HL-60/S4 (cell line): Measurements from ENCODE around the gene HBS1L.
"Not testable (repeated sequence)": the region's sequence is repeated elsewhere in the genome, so short reads cannot be mapped to it uniquely, and the experiment has no call there.

Experiments used
- in situ Hi-C: fragments of 300-500 bp; cut with MboI; formaldehyde crosslinking; loops from 2 replicates; pipeline ENCODE4 v1.14.3; 2022; ENCODE audit warnings: low sequenced_read_pairs

The HBS1L gene

GRCh38 chr6:135081966-135082365 is 27.3 kb upstream of the HBS1L start:
- in situ Hi-C loops = no loop called here

- in situ Hi-C loops = no loop called here
These were observed 20.4 kb upstream of the HBS1L start for GRCh38 chr6:135075018-135075417.

- in situ Hi-C loops = no loop called here
These were observed 19.3 kb upstream of the HBS1L start for GRCh38 chr6:135073756-135074393.

GRCh38 chr6:135073217-135073616 is 18.6 kb upstream of the HBS1L start:
- in situ Hi-C loops = no loop called here

DNA sequence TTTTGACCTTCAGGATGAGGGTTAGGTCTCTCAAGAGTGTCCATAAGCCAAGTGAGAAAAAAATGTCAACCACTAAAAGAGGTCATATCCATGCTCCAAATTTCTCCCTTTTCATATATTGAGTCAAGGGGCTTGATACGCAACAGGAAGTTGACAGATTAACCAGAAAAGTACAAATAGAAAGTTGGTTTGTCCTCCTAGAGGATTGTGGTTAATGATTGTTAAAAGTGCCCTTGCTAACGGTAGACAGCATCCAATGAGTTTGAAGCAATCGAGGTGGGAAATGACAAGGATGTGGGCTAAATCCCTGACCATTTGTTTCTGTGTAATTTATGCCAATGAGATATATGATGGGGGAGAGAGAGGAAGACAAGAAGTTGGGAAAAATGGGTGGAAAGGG is 18.1 kb upstream of the HBS1L start:
- in situ Hi-C loops = no loop called here

DNA sequence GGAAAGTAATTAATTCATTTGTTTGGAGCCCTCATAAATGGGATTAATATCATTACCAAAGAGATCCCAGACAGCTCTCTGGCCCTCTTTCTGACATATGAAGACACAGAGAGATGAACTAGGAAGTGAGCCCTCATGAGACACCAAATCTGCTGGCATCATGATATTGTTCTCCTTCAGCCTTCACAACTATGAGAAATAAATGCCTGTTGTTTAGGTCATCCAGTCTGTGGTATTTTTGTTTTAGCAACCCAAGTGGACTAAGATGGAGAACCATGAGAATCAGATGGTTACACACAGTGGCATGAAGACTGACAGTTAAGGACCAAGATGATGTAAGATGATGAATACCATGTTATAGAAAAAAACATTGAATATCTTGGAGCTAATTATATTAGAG is 16.9 kb upstream of the HBS1L start:
- in situ Hi-C loops = no loop called here

GRCh38 chr6:135067911-135068310 is 13.3 kb upstream of the HBS1L start:
- in situ Hi-C loops = no loop called here

DNA sequence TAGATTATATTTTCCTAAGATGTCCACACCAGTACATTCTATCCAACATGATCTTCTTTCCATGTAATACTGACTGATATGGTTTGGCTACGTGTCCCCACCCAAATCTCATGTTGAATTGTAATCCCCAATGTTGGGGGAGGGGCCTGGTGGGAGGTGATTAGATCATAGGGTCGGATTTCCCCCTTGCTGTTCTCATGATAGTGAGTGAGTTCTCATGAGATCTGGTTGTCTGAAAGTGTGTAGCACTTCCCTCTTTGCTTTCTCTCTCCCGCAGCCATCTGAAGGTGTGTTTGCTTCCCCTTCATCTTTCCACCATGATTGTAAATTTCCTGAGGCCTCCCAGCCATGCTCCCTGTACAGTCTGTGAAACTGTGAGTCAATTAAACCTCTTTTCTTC is 12.2 kb upstream of the HBS1L start:
- in situ Hi-C loops = no loop called here

GRCh38 chr6:135066397-135066796 is 11.8 kb upstream of the HBS1L start:
- in situ Hi-C loops = no loop called here

DNA sequence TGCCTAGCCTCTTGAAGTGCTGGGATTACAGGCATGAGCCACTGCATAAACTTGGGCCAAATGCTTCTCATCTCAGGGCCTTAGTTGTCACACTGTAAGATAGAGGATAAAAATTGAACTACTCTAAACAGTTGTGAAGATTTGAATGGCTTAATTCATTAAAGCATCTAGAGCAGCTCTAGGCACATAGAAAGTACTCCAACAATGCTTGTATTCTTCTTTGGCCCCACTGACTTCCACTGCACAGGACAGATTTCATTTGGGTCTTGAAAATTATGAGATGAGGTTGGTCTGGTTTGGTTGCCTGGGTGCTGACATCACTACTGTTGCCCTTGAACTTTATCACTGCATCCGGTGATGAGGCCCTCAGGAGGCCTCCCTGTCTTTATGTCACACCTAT is 10.0 kb upstream of the HBS1L start:
- in situ Hi-C loops = no loop called here

DNA sequence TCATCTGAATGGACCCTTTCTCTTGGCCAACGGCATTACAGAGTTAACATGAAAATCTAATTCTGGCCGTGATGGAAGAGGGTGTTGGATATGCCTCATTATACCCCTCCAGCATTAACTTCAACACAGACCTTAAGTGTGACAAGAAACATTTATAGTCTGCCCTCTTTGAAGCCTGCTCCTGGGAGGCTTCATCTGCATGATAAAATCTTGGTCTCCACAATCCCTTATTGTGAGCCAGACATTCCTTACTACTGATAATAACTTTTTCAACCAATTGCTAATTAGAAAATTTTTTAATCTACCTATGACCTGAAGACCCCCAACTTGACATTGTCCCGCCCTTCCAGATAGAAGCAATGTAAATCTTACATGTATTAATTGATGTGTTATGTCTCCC is 9.3 kb upstream of the HBS1L start:
- in situ Hi-C loops = no loop called here

- in situ Hi-C loops = no loop called here
These were observed 8.1 kb upstream of the HBS1L start for GRCh38 chr6:135062735-135063134.

DNA sequence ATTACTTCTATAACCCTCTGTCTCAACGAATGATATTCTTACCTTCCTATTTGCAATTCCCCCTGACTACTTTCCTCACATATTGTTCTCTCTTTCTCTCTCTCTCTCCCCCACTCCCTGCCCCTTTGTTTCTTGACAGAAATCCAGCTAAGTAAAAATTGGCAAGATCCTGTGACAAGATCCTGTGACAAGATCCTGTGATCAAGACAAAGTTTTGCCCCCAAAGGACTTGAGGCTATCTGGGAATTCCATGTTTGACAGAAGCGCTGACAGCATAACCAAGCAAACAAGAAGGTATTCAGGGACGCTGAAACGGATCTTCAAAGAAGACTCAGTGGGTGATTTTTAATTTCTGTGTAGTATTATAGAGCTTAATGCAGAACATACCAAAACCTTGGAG is 5.5 kb upstream of the HBS1L start:
- in situ Hi-C loops = no loop called here

GRCh38 chr6:135058299-135058698 is 3.7 kb upstream of the HBS1L start:
- in situ Hi-C loops = not testable (repeated sequence)

- in situ Hi-C loops = no loop called here
These were observed 2.0 kb upstream of the HBS1L start for GRCh38 chr6:135056632-135057031.

DNA sequence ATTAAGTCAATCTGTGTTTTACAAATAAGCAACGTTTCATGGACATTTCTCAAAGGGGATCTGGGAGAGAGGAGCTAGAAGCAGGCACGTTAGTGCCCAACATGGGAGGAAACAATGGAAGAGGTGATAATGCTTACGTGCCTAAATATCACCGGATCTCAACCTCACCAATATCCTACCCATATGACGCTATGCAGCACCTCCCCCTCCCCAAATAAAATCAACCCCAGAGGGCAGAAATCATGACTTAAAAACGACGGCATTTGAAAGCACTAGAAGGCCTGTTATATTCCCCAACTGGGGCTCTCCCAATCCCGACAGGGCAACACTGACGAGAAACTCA is 425 bp downstream of the HBS1L start:
- in situ Hi-C loops = no loop called here

DNA sequence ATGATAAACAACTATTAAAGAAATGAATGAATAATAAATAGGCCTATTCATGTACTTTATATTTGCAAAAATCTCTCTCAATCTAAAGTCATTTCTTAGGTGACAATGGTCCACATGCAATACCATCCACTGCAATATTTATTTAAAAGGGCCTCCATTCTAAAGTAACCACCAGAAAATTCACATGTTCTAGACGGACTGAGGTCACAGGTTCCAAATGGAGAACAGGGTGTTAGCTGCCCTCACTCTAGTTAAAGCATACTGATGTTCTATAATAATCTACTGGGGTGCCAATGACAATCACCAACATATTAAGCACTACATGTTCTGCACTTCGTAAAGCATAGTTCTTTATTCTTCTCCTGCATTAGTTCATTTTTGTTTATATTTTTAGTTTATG is 1.2 kb downstream of the HBS1L start:
- in situ Hi-C loops = no loop called here

- in situ Hi-C loops = no loop called here
These were observed 1.7 kb downstream of the HBS1L start for GRCh38 chr6:135052939-135053338.

DNA sequence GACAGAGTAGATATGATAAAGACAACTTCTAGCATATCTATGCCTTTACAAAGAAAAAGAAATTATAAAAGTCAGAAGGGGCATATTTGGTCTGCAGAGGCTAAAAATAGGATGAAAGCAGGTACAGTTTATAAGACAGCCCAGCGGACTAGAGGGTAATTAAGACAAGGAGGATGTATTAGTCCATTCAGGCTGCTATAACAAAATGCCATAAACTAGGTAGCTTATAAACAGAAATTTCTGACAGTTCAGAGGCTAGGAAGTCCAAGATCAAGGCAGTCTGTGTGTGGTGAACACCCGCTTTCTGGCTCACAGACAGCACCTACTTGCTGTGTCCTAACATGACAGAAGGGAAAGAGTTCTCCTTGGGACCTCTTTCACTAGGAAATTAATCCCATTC is 5.7 kb downstream of the HBS1L start:
- in situ Hi-C loops = no loop called here

GRCh38 chr6:135047336-135047735 is 7.3 kb downstream of the HBS1L start:
- in situ Hi-C loops = no loop called here

DNA sequence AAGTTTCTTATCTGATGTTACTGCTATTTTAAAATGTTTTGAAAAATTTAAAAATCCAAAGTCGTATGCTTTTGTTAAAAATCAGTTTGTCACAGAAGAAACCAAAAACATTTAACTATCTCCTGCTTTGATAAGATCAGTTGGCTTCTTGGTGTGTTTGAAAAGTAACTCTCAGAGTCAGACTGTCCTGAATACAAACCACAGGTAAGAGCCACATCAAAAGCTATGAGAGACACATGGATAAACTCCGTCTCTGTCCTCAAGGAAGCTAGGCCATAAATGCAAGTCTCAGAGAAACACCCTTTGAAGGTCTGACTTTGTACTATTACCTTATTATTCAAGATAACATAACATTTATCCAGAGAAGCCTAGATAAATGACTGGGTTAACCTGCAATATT is 7.7 kb downstream of the HBS1L start:
- in situ Hi-C loops = no loop called here

DNA sequence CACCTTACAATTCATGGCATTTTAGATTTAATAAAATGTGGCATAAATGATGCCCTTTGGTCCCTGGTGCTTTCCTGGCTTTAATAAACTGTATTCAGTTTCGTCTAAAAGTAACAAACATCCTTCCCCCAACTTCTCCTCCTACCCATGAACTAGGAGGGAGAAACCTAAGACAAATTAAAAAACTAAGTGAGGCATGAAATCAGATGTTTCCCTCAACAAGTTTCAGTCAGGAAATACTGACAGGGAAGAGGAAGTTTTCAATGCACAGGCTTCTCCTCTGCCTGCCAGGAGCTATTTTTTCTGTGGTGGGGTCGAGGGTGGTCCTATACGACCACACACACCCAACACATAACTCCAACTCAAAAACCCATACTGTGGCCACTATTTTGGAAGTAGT is 10.0 kb downstream of the HBS1L start:
- in situ Hi-C loops = no loop called here

GRCh38 chr6:135043846-135044245 is 10.8 kb downstream of the HBS1L start:
- in situ Hi-C loops = no loop called here

DNA sequence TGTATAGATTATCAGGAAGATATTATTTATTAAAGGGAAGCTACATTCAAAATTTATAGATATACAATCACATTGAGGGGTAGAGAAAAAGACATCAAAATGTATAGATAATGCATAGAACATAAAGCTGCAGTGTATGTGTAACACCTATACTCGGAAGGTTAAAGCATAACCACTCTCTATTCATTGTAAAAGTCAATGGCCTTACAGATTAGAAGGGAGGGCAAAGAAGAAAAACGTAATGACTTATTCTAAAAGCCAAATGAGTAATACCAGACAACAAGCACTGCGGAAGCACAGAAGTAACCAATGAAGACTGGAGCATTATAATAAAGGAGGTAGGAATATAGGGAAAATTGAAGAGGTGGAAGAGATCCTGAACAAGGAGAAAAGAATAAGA is 11.3 kb downstream of the HBS1L start:
- in situ Hi-C loops = no loop called here
